K562 (cell line): ENCODE measurements around the gene MTHFR. TPM values are rescaled to one million over a fixed set of nuclear protein-coding genes. Genes with fewer than 3 reads are reported as not detected.

Experiments used
- BACH1 ChIP-seq: fragments of 200-800 bp; sonication (Bioruptor generic); IDR thresholded peaks from 2 replicates; pipeline ENCODE4 v1.6.1; 2016; ENCODE audit warnings: missing genetic modification characterization, missing compliant biosample characterization
- FOXJ2 ChIP-seq: fragments of 200-800 bp; sonication (Bioruptor generic); IDR thresholded peaks from 2 replicates; pipeline ENCODE4 v1.6.1; 2016; ENCODE audit warnings: missing genetic modification characterization, missing compliant biosample characterization
- HDAC2 ChIP-seq: fragments of 450-650 bp; IDR thresholded peaks from 2 replicates; pipeline ENCODE4 v1.6.1; 2016; ENCODE audit warnings: mild to moderate bottlenecking
- KDM5B ChIP-seq: fragments of 200-600 bp; sonication (generic); IDR thresholded peaks from 2 replicates; pipeline ENCODE4 v1.6.1; 2012; ENCODE audit warnings: low read depth, mild to moderate bottlenecking, moderate library complexity, low read length, control low read depth, inconsistent platforms; ENCODE audit not compliant: insufficient replicate concordance
- MCM3 ChIP-seq: fragments of 450-650 bp; IDR thresholded peaks from 2 replicates; pipeline ENCODE4 v1.6.1; 2016
- NCOA6 ChIP-seq: fragments of 450-650 bp; IDR thresholded peaks from 2 replicates; pipeline ENCODE4 v1.6.1; 2017; ENCODE audit warnings: mild to moderate bottlenecking
- PCBP1 ChIP-seq: fragments of 200-400 bp; formaldehyde crosslinking; IDR thresholded peaks from 2 replicates; pipeline ENCODE4 v1.6.1; 2018; ENCODE audit warnings: mild to moderate bottlenecking, low read depth, low read length; ENCODE audit not compliant: poor library complexity, severe bottlenecking
- POLR2AphosphoS5 ChIP-seq: IDR thresholded peaks from 2 replicates; pipeline ENCODE4 v1.6.1; 2011; ENCODE audit warnings: mild to moderate bottlenecking, low read depth, low read length, moderate library complexity; ENCODE audit not compliant: control insufficient read depth, insufficient read depth
- SMAD4 ChIP-seq: fragments of 250-450 bp; sonication (Bioruptor Pico); conservative IDR thresholded peaks from 2 replicates; pipeline ENCODE4 v1.8.0; 2021; ENCODE audit warnings: inconsistent platforms, mild to moderate bottlenecking, moderate library complexity
- SMARCB1 ChIP-seq: IDR thresholded peaks from 2 replicates; pipeline ENCODE4 v1.6.1; 2011; ENCODE audit warnings: improper control_type of control experiment, low read depth; ENCODE audit not compliant: insufficient read length
- TAF1 ChIP-seq: IDR thresholded peaks from 2 replicates; pipeline ENCODE4 v1.6.1; 2011; ENCODE audit warnings: mild to moderate bottlenecking, low read length, moderate library complexity; ENCODE audit not compliant: insufficient read depth, control insufficient read depth, severe bottlenecking; ENCODE audit errors: extremely low read depth
- TBL1XR1 ChIP-seq, 2 experiments: IDR thresholded peaks; 2 replicates each; pipeline ENCODE4 v1.6.1; 2012; ENCODE audit warnings: improper control_type of control experiment in 2 of 2, low read length in 2 of 2, mild to moderate bottlenecking in 1 of 2
- VEZF1 ChIP-seq: fragments of 200-800 bp; sonication (Bioruptor generic); IDR thresholded peaks from 2 replicates; pipeline ENCODE4 v1.6.1; 2017; ENCODE audit warnings: missing genetic modification characterization, missing compliant biosample characterization
- XRCC4 ChIP-seq: IDR thresholded peaks from one replicate; pipeline ENCODE4 v1.6.1; 2011; ENCODE audit not compliant: insufficient read depth, insufficient read length; ENCODE audit errors: extremely low read depth
- ZKSCAN8 ChIP-seq: fragments of 200-800 bp; sonication (Bioruptor generic); IDR thresholded peaks from 2 replicates; pipeline ENCODE4 v1.6.1; 2016; ENCODE audit warnings: missing genetic modification characterization, missing compliant biosample characterization
- ZNF124 ChIP-seq: sonication (generic); formaldehyde crosslinking; IDR thresholded peaks from 2 replicates; pipeline ENCODE4 v1.8.1; 2022; ENCODE audit warnings: missing genetic modification reagents
- ZNF239 ChIP-seq: fragments of 250-450 bp; sonication (Bioruptor Pico); IDR thresholded peaks from 2 replicates; pipeline ENCODE4 v1.4.0; 2020; ENCODE audit warnings: mild to moderate bottlenecking
- ZNF354B ChIP-seq: fragments of 250-450 bp; sonication (Bioruptor Pico); IDR thresholded peaks from 2 replicates; pipeline ENCODE4 v1.4.0; 2020
- ZNF407 ChIP-seq: fragments of 450-650 bp; IDR thresholded peaks from 2 replicates; pipeline ENCODE4 v1.6.1; 2016; ENCODE audit warnings: low read depth
- ZNF717 ChIP-seq: fragments of 250-450 bp; sonication (Bioruptor Pico); IDR thresholded peaks from 2 replicates; pipeline ENCODE4 v1.5.0; 2021
- polyA plus RNA-seq, 8 experiments: library from polyadenylated mRNA; depleted of rRNA in 4 of 8; stranded (reverse) in 5 of 8; unstranded in 3 of 8; fragments of >200 nt; fragmentation: Nextera tagmentation in 2 of 8; fragmentation: Illumina TruSeq in 1 of 8; extraction: Ambion mirVana in 2 of 8; extraction: Trizol in 1 of 8; gene quantifications; 2 replicates each; pipeline versions ENCODE4 v1.2.1 to v1.2.3, GENCODE V29; 2011 to 2014; ENCODE audit warnings: inconsistent platforms in 1 of 8, missing spikeins in 1 of 8
- total RNA-seq, 7 experiments: library from RNA; depleted of rRNA in 6 of 7; stranded (reverse); fragments of >200 nt in 6 of 7; fragmentation: Illumina TruSeq in 2 of 7; extraction: Trizol in 2 of 7; gene quantifications; 2 replicates each; pipeline versions ENCODE4 v1.2.1 to v1.2.3, GENCODE V29; 2011 to 2021; ENCODE audit warnings: low replicate concordance in 1 of 7

Gene MTHFR
- total and polyA plus RNA-seq, 9 of the 15 experiments (the other 6 are each of a cell fraction or from before 2014, with no cell fraction given): 5.0 to 104 (median 62.6) TPM

GRCh38 chr1:11797525-11798216 lies 8.1 kb downstream of the MTHFR start (continued):
- TF ChIP-seq ZNF717 (CRISPR knock-in tag) (peak; percentile 79; the same call in 1 of the 2 replicates), SMARCB1 (no peak), HDAC2 (peak; percentile 69; the same call in 1 of the 2 replicates), TBL1XR1 (IDR thresholded peaks at IDR 0.05; ENCODE audit: low read length in 2 of 2) (peak in 1 of 2 experiments; percentile 78; a peak in 2 of 4 replicates), BACH1 (tag) (peak; percentile 33; the same call in 1 of the 2 replicates), VEZF1 (CRISPR knock-in tag) (no peak), ZNF354B (peak; percentile 8; the same call in 1 of the 2 replicates), ZNF407 (no peak), PCBP1 (no peak), TAF1 (peak; percentile 61), XRCC4 (no peak), KDM5B (peak; percentile 49), ZNF124 (CRISPR knock-in tag) (no peak), ZKSCAN8 (CRISPR knock-in tag) (peak; percentile 66), MCM3 (no peak), SMAD4 (CRISPR knock-in tag) (peak; percentile 86), POLR2AphosphoS5 (peak; percentile 88), FOXJ2 (tag) (peak; percentile 75; the same call in 1 of the 2 replicates), ZNF239 (peak; percentile 80), NCOA6 (no peak)
